NCI-H460 (cell line): Measurements from ENCODE around the gene ATXN2. TPM values are rescaled to one million over a fixed set of nuclear protein-coding genes. Genes with fewer than 3 reads are reported as not detected.
A peak's percentile ranks its signal among the peaks of the same experiment; 100 is the strongest.
"Not testable (repeated sequence)": the region's sequence is repeated elsewhere in the genome, so short reads cannot be mapped to it uniquely, and the experiment has no call there.

Experiments used
- DNase-seq: peaks from one replicate; pipeline ENCODE4 v3.0.0-alpha.2; 2016; ENCODE audit warnings: low read depth; ENCODE audit errors: extremely low read depth
- polyA plus RNA-seq: library from polyadenylated mRNA; depleted of rRNA; stranded (reverse); fragments of >200 nt; gene quantifications from 2 replicates; pipeline ENCODE4 v1.2.3, GENCODE V29; 2014; cell fraction: nucleus; rRNA removed
- total RNA-seq: library from RNA; depleted of rRNA; stranded (reverse); fragments of >200 nt; shearing (Covaris generic); gene quantifications from 2 replicates; pipeline ENCODE4 v1.2.3, GENCODE V29; 2014; rRNA removed

Gene ATXN2
- total RNA-seq: 22.7 and 33.4 TPM in 2 replicates
- 14.6 and 21.4 TPM in 2 replicates for polyA plus RNA-seq

DNA sequence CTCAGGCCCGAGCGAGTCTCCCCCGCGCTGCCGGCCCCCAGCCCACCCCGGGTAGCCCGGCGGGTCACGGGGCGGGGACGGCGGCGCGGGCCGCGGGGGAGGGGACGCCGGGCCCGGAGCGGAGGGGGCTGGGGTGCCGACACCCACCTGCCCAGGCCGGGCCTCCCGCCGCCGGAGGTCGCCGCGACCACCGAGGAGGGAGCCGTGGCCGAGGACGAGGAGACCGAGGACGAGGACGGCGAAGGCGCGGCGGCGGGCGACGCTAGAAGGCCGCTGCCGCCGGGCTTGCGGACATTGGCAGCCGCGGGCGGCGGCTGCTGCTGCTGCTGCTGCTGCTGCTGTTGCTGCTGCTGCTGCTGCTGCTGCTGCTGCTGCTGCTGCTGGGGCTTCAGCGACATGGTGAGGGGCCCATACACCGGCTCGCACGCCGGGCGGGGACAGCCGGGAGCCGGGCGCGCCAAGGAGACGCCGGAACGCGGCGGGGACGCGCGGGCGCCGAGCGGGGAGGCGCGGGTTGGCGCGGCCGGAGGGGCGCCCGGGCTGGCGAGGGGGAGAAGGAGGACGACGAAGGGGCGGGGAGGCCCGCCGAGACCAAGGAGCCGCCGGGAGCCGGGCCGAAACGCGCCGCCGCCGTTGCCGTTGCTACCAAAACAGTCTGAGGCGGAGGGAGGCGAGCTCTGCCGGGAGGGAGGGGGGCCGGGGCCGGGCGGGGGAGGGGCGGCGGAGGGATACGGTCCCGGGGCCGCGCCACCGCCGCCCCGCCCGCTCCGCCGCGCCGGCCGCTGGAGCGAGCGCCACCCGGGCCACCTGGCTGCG is at the start of gene ATXN2:
TSS of gene ATXN2 (minus strand) at position 679 of the 816 bp plus-strand sequence. CDS start at position 398, 281 bp downstream.
- peak; percentile 40 for DNase-seq

GRCh38 chr12:111645433-111645832 is 46.3 kb upstream of the ATXN2 start:
- no peak for DNase-seq

DNA sequence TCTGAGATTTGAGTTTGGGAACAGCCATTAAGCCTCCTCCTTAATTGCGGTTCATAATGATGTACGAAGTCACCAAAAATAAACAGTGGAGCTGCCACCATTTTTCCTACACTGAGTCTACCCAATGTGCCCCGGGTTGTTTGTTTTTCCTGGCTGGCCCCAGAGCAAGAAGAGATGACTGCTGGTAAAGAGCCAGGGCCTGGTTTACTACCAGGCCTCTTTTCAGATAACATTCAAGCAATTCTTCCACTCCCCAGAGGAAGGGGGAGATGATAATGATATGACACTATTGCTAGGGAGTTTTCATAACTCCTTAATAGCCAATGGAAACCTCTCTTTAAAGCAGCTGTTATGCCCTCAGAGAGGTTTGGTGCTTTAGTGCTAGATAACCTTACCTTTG is 44.3 kb upstream of the ATXN2 start:
- DNase-seq: no peak

- no peak for DNase-seq
Observed at GRCh38 chr12:111642681-111643426, 43.7 kb upstream of the ATXN2 start.

GRCh38 chr12:111640506-111640905 is 41.4 kb upstream of the ATXN2 start:
- no peak for DNase-seq

DNA sequence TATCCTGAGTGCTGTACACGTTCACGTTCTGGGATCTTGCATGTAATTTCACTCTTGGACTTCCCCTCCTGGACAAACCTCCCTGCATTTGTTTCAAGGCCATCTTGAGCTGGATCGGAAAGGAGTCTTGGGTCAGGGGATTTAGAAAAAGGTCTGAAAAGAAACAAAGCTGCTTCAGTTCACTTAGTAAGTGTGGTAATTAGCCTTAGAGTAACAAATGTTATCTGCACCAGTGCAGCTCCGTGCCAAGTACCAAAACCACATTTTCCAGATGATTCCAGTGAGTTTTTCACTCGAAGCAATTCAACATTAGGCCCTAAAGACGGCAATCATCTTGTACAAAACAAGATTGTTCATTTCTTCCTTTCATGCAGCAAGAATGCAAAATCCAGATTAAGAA is 39.4 kb upstream of the ATXN2 start:
- no peak for DNase-seq

- DNase-seq: no peak
Observed at GRCh38 chr12:111636209-111636945, 37.3 kb upstream of the ATXN2 start.

GRCh38 chr12:111635524-111635923 is 36.4 kb upstream of the ATXN2 start:
- no peak for DNase-seq

GRCh38 chr12:111628505-111629260 is 29.6 kb upstream of the ATXN2 start:
- no peak for DNase-seq

GRCh38 chr12:111626230-111626629 is 27.1 kb upstream of the ATXN2 start:
- DNase-seq: no peak

DNA sequence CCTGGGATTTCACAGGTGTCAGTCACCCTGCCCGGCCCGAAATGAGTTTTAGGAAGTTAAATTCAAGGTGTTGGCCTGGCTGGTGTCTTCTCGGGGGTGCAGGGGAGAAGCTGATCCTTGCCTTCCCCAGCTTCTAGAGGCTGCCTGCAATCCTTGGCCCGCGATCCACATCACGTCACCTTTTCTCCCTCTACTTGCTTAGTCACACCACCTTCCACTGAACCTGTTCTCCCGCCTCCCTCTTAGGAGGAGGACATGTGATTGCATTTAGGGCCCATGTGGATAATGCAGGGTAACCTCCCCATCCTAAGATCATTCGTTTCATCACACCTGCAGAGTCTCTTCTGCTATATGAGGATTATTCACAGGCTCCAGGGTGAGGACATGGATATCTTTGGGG is 25.4 kb upstream of the ATXN2 start:
- no peak for DNase-seq

- DNase-seq: not testable (repeated sequence)
Observed at GRCh38 chr12:111617841-111618240, 18.7 kb upstream of the ATXN2 start.

DNA sequence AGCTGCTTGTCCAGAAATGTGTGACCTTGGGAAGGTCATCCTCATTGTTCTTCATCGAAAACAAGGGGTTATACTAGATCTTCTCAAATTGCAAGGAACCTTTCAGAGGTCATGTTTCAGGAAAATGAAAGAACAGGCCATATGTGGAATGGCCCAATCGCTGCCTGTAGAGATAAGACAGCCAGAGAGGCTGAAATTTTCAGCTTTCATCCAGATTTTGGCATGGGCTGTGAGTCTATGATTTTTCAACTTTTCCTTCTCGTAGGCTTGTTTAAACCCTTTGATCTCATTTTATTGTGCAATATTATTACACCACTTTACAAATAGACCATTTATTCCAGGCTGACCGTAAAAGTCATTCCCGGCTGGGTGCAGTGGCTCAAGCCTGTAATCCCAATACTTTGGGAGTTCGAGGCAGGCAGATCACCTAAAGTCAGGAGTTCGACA is 17.1 kb upstream of the ATXN2 start:
- DNase-seq: no peak

DNA sequence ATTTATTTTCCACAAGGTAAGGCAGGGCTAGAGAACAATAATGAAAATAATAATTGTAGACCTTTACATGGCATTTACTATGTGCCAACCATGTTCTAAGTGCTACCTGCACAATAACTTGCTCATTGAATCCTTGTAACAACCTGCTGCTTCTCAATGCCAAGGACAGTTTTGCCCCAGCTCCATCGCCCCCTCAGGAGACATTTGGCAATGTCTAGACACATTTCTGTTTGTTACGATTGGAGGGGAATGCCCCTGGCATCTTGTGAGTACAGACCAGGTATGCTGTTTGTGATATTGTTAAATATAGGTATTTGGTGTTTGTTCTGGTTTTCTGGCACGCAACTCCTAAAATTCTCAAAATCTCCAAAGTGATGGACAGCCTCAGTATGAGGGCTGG is 8.1 kb upstream of the ATXN2 start:
- no peak for DNase-seq

- DNase-seq: no peak
Observed at GRCh38 chr12:111606767-111607230, 7.7 kb upstream of the ATXN2 start.

DNA sequence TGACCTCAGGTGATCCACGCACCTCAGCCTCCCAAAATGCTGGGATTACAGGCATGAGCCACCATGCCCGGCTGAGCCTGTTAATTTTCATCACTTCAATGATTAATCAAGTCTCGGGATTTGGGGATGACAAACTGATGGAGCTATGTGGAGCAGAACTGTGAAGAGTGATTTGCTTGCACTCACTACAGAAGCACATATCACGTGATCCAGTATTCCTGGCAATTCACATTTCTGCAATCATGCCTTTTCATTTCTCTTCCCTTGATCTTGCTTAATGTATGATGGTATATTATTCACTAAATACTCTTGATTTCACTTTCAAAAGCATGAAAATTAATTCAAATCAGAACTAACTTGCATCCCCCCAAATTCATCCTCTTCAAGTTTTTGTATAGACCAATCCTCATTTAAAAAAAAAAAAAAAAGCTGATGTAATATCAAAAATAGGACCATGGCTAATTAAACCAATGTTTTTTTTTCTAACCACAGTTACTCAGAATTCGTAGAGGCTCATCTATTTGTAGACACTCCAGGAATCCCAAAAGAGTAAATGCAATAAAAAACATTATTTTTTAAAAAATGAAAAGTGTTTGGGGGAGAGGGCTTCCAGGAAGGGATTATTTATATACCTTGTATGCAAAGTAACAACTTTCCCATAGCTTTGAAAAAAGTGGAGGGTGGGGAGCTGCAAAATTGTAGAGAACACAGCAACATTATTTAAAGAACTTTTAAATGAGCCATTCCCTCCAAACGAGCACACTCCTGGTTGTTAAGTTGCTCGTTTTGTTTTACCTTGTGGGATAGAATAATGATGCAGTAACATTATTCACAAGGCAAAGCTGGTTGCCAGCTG is 7.0 kb upstream of the ATXN2 start:
- DNase-seq: no peak

GRCh38 chr12:111602857-111603256 is 3.7 kb upstream of the ATXN2 start:
- not testable (repeated sequence) for DNase-seq

DNA sequence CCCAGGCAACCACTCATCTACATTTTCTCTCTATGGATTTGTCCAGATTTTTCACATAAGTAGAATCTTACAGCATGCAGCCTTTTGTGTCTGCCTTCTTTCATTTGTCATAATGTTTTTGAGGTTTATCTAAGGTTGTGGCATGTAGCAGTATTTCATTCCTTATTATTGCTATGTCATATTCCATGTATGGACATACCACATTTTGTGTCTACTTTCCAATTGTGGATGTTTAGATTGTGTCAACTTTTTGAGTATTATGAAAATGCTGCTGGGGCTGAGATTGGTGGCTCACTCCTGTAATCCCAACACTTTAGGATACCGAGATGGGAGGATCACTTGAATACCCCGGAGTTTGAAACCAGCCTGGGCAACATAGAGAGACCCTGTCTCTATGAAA is 3.2 kb upstream of the ATXN2 start:
- no peak for DNase-seq

DNA sequence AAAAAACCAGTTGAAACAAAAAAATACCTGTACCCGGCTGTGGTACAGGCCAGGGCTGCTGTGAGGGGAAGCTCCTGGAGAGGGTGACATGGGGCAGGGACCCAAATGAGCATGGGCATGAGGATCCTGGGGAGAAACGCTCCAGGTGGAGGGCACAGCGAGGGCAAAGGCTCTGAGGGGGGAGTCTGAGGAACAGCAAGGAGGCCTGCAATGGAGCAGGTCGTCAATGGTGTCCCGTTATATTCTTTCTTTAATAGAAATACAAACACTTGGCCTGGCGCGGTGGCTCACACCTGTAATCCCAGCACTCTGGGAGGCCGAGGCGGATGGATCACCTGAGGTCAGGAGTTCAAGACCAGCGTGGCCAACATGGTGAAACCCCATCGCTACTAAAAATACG is 1.9 kb upstream of the ATXN2 start:
- DNase-seq: not testable (repeated sequence)
